Measurements from ENCODE around the gene SPATA22. TPM values are rescaled to one million over a fixed set of nuclear protein-coding genes. Genes with fewer than 3 reads are reported as not detected.

SPATA22 gene
- total and polyA plus RNA-seq, 2 experiments from 2014 or later, result not detected

- no peak for TF ChIP-seq CREB1 (CRISPR knock-in tag; IDR thresholded peaks at IDR 0.05; ENCODE audit: low read depth)
- TF ChIP-seq CTCF (conservative IDR thresholded peaks at IDR 0.05; ENCODE audit: low read depth in 2 of 2), result no peak
- TF ChIP-seq EZH2phosphoT487 (IDR thresholded peaks at IDR 0.05; ENCODE audit: unreplicated experiment), result no peak
- TF ChIP-seq EZH2 (IDR thresholded peaks at IDR 0.05; ENCODE audit: low read depth, unreplicated experiment), result no peak
- no peak for TF ChIP-seq STAT1 (IDR thresholded peaks at IDR 0.05; ENCODE audit: unreplicated experiment)
- no peak for TF ChIP-seq JUNB (IDR thresholded peaks at IDR 0.05; ENCODE audit: unreplicated experiment)
- TF ChIP-seq POLR2AphosphoS5 (IDR thresholded peaks at IDR 0.05; ENCODE audit: low read depth), result no peak
- TF ChIP-seq, protein P1, sequence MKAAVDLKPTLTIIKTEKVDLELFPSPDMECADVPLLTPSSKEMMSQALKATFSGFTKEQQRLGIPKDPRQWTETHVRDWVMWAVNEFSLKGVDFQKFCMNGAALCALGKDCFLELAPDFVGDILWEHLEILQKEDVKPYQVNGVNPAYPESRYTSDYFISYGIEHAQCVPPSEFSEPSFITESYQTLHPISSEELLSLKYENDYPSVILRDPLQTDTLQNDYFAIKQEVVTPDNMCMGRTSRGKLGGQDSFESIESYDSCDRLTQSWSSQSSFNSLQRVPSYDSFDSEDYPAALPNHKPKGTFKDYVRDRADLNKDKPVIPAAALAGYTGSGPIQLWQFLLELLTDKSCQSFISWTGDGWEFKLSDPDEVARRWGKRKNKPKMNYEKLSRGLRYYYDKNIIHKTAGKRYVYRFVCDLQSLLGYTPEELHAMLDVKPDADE (IDR thresholded peaks at IDR 0.05), result no peak
- no peak for TF ChIP-seq ZNF462 (CRISPR knock-in tag; IDR thresholded peaks at IDR 0.05)
- no peak for TF ChIP-seq ZNF114 (CRISPR knock-in tag; IDR thresholded peaks at IDR 0.05)
- no peaks in the 10 kb centered on the region for H3K79me2 ChIP-seq (replicated peaks; ENCODE audit: insufficient read depth)
- ATAC-seq (no peak), DNase-seq (ENCODE audit: low spot score) (no peak)
- H3K27me3 Mint-ChIP-seq (ENCODE audit: insufficient read depth, low read depth, poor library complexity), result no peaks in the 10 kb centered on the region
- peaks cover 50% of the 10 kb centered on the region for H3K9me3 Mint-ChIP-seq
- no peaks in the 10 kb centered on the region for H3K36me3 ChIP-seq (ENCODE audit: insufficient read depth)
- H3K4me3 Mint-ChIP-seq, result no peak within 1 kb of the TSS
- H2AFZ ChIP-seq, result no peak within 1 kb of the TSS
- H3K27ac Mint-ChIP-seq, result no peak within 1 kb of the TSS
- H3K4me1 Mint-ChIP-seq, result no peaks in the 10 kb centered on the region
- peaks cover 3% of the 10 kb centered on the region; the same call in 1 of the 3 replicates for H3K36me3 Mint-ChIP-seq (ENCODE audit: low read depth)
- H4K20me1 ChIP-seq (replicated peaks; ENCODE audit: insufficient read depth), result no peaks in the 10 kb centered on the region
- H3K4me1 ChIP-seq (ENCODE audit: insufficient read depth), result no peaks in the 10 kb centered on the region
- H3K4me2 ChIP-seq, result no peak within 1 kb of the TSS
- no peaks in the 10 kb centered on the region for H3F3A ChIP-seq (replicated peaks; ENCODE audit: low read depth)
- H3K9me2 ChIP-seq (ENCODE audit: insufficient read depth), result 0 out of 2 replicates have a peak, but pooled peaks cover 9% of the 10 kb centered on the region
- no peak within 1 kb of the TSS for H3K4me3 ChIP-seq
- H3K27me3 ChIP-seq (ENCODE audit: insufficient read depth), result no peaks in the 10 kb centered on the region
- no peak within 1 kb of the TSS for H3K27ac ChIP-seq (ENCODE audit: low read depth)
Observed at GRCh38 chr17:3398310-3398709, 73.3 kb downstream of the SPATA22 start, which contains the start of gene OR1E1. Gene OR1E1 (minus strand): TSS chr17:3398410. CDS start chr17:3398410, 0 bp downstream.

Measured in GM23338 (cell line).